ENCODE measurements around the gene ASIP. TPM values are rescaled to one million over a fixed set of nuclear protein-coding genes. Genes with fewer than 3 reads are reported as not detected.

Gene ASIP
- total and polyA plus RNA-seq, 2 of the 13 experiments (the other 11 are each of a cell fraction or from before 2014, with no cell fraction given): not detected

DNA sequence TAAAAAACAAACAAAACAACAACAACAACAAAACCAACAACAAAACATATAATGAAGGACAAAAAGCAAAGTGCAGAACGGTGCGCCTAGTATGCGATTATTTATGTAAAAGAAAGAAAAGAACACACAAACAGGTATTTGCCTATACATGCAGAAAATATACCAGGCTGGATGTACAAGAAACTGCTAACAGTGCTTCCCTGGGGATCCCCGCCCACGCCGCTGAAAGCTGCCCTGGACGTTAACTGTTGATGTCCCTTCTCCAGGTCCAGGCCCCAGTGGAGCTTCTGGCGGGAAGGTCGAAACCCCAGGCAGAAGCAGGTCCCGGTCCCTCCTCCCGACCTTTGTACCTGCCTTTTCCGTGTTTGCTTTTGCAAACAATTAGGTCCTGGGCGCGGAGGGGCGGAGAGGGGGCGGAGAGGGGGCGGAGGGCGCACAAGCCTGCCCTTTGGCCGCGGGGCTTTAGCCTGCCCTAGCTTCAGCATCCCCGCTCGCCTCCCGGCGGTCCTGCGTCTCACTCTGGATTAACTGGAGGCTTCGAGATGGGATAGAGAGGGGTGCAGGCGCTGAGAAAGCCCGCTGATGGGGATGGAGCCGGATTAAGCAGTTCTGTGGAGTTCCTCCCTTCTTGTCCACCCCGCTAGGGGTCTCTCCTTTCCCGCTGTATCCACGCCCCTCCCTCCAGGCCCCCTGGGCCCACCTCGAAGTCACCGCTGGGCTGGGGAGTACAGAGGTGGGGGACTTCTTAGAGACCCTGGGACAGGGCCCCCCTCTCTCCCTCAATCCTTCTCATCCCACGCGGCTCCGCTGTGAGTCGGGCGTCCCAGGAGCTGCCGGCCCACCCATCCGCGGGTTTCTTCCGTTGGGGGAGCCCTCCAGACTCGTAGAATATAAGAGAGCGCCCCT lies 70.1 kb downstream of the ASIP start (continued):
- TF ChIP-seq ZNF460 (CRISPR knock-in tag; IDR thresholded peaks at IDR 0.05; ENCODE audit: borderline replicate concordance) (no peak; the same call in 1 of the 2 replicates), HOXA3 (CRISPR knock-in tag; IDR thresholded peaks at IDR 0.05) (peak; percentile 93), ZNF549 (CRISPR knock-in tag; IDR thresholded peaks at IDR 0.05) (peak; percentile 72; the same call in 1 of the 2 replicates), GABPA (IDR thresholded peaks at IDR 0.05; ENCODE audit: low read depth, low read length) (no peak), GABPA (CRISPR knock-in tag; IDR thresholded peaks at IDR 0.05; ENCODE audit: low read depth) (peak; percentile 63), ZNF138 (CRISPR knock-in tag; IDR thresholded peaks at IDR 0.05; ENCODE audit: low read depth) (no peak), NFIC (IDR thresholded peaks at IDR 0.05; ENCODE audit: low read length) (no peak; the same call in 1 of the 2 replicates), CC2D1A (CRISPR knock-in tag; IDR thresholded peaks at IDR 0.05) (no peak), ZBTB39 (CRISPR knock-in tag; IDR thresholded peaks at IDR 0.05) (no peak), KLF16 (CRISPR knock-in tag; IDR thresholded peaks at IDR 0.05) (peak in 1 of 2 experiments; percentile 97; a peak in 2 of 4 replicates), AGO1 (IDR thresholded peaks at IDR 0.05; ENCODE audit: low read depth, low read length, poor library complexity, severe bottlenecking) (no peak), TCF7 (IDR thresholded peaks at IDR 0.05; ENCODE audit: low read depth) (peak; percentile 43; the same call in 1 of the 2 replicates), ZEB1 (IDR thresholded peaks at IDR 0.05; ENCODE audit: insufficient replicate concordance, low read depth) (no peak), HNRNPLL (IDR thresholded peaks at IDR 0.05; ENCODE audit: low read depth, low read length, poor library complexity, severe bottlenecking) (peak; percentile 40)
- TF ChIP-seq, protein P1, sequence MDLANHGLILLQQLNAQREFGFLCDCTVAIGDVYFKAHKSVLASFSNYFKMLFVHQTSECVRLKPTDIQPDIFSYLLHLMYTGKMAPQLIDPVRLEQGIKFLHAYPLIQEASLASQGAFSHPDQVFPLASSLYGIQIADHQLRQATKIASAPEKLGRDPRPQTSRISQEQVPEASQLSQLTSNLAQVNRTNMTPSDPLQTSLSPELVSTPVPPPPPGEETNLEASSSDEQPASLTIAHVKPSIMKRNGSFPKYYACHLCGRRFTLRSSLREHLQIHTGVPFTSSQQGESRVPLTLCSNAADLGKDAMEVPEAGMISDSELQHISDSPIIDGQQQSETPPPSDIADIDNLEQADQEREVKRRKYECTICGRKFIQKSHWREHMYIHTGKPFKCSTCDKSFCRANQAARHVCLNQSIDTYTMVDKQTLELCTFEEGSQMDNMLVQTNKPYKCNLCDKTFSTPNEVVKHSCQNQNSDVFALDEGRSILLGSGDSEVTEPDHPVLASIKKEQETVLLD (CRISPR knock-in tag; IDR thresholded peaks at IDR 0.05; ENCODE audit: low read depth): peak; percentile 75
- TF ChIP-seq, protein P2, sequence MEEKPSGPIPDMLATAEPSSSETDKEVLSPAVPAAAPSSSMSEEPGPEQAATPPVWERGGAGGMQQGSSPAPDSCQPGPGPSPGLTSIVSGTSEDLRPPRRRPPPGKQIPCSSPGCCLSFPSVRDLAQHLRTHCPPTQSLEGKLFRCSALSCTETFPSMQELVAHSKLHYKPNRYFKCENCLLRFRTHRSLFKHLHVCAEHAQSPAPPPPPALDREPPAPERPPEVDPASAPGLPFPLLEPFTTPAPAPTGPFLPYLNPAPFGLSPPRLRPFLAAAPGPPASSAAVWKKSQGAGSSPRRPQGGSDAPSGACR (CRISPR knock-in tag; IDR thresholded peaks at IDR 0.05): peak; percentile 67; the same call in 1 of the 2 replicates
- TF ChIP-seq, protein P3, sequence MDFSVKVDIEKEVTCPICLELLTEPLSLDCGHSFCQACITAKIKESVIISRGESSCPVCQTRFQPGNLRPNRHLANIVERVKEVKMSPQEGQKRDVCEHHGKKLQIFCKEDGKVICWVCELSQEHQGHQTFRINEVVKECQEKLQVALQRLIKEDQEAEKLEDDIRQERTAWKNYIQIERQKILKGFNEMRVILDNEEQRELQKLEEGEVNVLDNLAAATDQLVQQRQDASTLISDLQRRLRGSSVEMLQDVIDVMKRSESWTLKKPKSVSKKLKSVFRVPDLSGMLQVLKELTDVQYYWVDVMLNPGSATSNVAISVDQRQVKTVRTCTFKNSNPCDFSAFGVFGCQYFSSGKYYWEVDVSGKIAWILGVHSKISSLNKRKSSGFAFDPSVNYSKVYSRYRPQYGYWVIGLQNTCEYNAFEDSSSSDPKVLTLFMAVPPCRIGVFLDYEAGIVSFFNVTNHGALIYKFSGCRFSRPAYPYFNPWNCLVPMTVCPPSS (IDR thresholded peaks at IDR 0.05): no peak
- TF ChIP-seq, protein P4, sequence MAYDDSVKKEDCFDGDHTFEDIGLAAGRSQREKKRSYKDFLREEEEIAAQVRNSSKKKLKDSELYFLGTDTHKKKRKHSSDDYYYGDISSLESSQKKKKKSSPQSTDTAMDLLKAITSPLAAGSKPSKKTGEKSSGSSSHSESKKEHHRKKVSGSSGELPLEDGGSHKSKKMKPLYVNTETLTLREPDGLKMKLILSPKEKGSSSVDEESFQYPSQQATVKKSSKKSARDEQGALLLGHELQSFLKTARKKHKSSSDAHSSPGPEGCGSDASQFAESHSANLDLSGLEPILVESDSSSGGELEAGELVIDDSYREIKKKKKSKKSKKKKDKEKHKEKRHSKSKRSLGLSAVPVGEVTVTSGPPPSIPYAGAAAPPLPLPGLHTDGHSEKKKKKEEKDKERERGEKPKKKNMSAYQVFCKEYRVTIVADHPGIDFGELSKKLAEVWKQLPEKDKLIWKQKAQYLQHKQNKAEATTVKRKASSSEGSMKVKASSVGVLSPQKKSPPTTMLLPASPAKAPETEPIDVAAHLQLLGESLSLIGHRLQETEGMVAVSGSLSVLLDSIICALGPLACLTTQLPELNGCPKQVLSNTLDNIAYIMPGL (CRISPR knock-in tag; IDR thresholded peaks at IDR 0.05; ENCODE audit: borderline replicate concordance in 1 of 2, low read depth in 1 of 2): peak; percentile 62 to 74; a peak in 3 of 4 replicates
- TF ChIP-seq, protein P5, sequence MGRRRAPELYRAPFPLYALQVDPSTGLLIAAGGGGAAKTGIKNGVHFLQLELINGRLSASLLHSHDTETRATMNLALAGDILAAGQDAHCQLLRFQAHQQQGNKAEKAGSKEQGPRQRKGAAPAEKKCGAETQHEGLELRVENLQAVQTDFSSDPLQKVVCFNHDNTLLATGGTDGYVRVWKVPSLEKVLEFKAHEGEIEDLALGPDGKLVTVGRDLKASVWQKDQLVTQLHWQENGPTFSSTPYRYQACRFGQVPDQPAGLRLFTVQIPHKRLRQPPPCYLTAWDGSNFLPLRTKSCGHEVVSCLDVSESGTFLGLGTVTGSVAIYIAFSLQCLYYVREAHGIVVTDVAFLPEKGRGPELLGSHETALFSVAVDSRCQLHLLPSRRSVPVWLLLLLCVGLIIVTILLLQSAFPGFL (CRISPR knock-in tag; IDR thresholded peaks at IDR 0.05): no peak

All from HepG2 (cell line).